ENCODE results near the gene CCNJ.
A peak's percentile ranks its signal among the peaks of the same experiment; 100 is the strongest.

Gene CCNJ

GRCh38 chr10:96061232-96061631 is 17.8 kb downstream of the CCNJ start:
- no peak for DNase-seq

GRCh38 chr10:96072674-96073073 is 29.3 kb downstream of the CCNJ start:
- DNase-seq, result no peak

- no peak for DNase-seq
Observed at GRCh38 chr10:96073722-96074121, 30.3 kb downstream of the CCNJ start.

DNA sequence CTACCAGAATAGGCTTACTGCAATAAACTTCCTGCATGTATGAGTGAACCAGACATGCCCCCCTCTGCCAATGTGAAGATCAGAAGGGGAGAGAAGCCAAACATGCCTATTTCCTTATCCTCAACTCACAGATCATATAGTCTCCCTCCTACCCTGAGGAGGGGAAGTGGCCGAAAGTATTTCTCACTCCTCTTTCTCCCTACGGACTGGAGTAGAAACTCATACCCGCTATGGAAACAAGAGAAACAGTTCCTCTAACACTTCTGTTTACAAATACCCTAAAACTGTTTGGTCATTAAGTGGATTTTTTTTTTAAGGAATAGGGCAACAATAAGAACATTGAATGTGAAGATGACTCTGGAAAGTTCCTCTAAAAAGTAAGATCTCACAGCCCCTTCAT is 31.4 kb downstream of the CCNJ start:
- DNase-seq, result no peak

- no peak for DNase-seq
Observed at GRCh38 chr10:96075977-96076376, 32.6 kb downstream of the CCNJ start.

DNA sequence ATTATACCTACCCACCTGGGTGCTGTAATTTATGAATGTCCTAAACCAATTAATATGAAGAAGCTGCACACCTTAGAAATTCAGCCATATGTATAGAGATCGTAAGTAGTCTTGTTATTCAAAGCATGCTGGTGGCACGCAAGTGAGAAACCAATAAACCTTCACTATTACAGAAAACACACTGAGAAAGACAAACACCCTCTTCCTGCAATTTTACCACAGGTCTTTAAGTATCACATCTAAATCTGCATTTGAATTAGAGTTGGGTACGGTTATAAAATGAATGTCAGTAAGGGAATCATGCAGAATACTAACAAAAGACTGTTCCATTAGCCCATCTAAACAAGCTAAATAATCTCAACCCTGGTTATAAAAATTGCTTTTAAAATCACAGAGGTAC is 33.8 kb downstream of the CCNJ start:
- DNase-seq, result no peak

- no peak for DNase-seq
Observed at GRCh38 chr10:96082153-96082552, 38.8 kb downstream of the CCNJ start.

DNA sequence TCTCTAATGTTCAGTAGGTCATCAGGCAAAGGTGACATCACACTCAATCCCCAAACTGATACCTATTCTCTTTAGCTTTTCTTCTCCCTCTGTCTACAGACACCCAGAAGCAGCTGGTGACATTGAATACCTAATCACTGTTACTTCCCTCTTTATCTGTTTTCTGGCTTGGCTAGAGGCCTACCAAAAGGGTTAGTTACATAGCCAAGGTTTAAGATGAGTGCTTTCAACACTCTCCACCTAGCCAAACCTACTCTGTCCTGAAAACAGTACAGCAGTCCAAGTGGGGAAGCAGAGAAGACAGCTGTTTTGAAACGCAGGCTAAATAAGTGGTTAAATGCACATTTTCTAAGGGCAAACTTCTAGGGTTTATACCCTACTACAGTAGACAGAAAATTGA is 39.4 kb downstream of the CCNJ start:
- DNase-seq, result no peak

DNA sequence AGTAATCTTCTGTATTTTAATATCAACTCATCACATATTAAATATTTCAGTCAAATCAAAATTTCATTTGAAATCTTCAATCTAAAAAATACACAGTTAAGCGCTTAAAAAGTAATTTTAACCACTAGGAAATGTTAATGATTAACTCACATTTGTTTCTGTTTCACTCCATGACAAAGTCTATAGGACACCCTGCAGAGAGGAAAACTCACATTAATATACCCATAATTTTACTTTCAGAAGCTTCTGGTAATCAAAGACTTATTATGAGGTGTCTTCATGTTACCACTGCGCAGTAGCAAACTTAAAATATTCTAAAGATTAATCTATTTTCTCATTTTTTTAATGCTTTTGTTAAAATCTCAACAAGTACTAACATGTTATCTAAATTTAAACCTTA is 45.7 kb downstream of the CCNJ start:
- DNase-seq, result no peak

DNA sequence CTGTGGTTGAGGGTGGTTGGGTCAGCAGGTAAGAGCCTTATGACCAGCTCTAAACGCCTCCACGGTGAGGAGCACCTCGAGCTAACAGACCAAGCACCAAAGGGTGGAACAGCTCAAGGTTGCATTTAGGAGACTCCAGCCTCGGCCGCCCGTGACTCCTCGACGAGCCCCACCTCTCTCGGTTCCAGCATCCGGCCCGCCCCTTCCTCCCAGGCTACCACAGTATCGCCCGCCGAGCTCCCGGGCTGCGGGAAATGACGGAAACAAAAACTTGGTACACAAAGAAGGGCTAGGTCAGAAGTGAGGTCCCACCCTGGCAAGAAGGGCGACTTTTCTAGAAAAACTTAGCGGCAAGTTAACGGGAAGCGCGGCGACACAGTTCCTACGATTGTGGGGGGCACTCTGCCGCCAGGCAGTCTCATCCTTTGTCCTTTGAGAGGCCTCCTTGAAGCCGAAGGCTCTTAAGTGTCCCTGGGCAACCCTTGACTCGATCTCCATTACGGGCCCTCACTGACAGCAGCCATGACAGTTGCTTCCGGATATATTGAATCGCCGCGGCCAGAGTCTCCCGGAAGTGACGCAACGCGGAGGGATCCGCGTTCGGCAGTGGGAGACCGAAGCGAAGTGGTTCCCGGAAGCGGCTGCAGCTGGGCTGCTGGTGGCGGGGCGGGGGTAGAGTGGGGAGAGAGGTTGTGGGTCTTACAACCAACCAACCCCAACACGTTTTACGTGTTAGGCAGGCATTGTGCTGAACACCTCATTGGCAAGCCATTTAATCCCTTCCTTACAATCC is 46.5 kb downstream of the CCNJ start:
- peak; percentile 76 to 88 (median 86) for DNase-seq

GRCh38 chr10:96090463-96090800 is 47.0 kb downstream of the CCNJ start:
- DNase-seq, result no peak

- no peak for DNase-seq
Observed at GRCh38 chr10:96092999-96093767, 49.8 kb downstream of the CCNJ start.

DNA sequence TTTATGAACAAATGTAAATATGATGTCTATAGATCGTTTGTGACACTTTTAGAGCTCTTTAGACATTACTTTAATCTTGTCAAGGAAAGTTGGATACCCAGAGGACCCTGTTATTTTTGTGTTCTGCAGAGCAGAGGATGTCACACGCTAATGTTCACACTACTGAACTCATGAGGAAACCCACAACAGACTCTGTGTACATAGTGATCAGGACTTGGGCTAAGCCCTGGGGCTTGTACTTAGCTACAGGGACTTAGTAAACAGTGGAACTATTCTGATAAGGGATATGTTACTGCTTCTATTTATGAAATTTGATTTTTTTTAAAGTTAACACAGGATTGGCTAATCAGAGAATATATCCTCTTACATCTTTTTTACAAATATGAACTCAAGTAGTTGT is 50.6 kb downstream of the CCNJ start:
- DNase-seq, result no peak

DNA sequence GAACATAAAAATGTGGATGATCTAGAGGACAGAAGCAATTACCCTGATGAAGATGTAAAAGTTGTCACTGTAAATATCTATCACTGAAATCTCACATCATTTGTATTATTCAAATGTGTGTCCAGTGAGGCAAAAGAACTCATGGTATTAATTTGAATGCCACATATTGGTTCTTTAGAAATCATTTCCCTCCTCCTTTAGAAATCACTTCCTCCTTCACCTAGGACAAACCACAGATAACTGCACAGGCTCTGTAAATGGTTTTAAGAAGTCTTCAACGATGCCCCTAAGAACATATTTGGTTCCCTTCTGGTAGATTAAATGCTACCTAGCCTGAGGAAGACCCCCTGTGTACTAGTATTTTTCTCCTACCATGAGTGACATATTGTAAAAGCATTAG is 53.6 kb downstream of the CCNJ start:
- DNase-seq, result no peak

GRCh38 chr10:96097865-96098264 is 54.5 kb downstream of the CCNJ start:
- DNase-seq, result no peak

GRCh38 chr10:96107623-96108038 is 64.2 kb downstream of the CCNJ start:
- DNase-seq, result no peak
